B cell (primary cell): ENCODE measurements around the gene BCL11A. TPM values are rescaled to one million over a fixed set of nuclear protein-coding genes. Genes with fewer than 3 reads are reported as not detected.

ENCODE experiments used
- ATAC-seq: fragments of 200-7000 bp; cut with Tn5 transposase; one replicate; pipeline ENCODE4 v1.10.0; 2021; ENCODE audit warnings: low read depth, mild to moderate bottlenecking, moderate number of reproducible peaks, moderate library complexity
- CTCF ChIA-PET: fragments of 350-600 bp; sonication (Branson Sonifier 250); formaldehyde crosslinking; loops from one replicate; lab custom pipeline; 2021; ENCODE audit warnings: antibody characterized with exemption, inconsistent platforms; lab: Charles Lee
- POLR2A ChIA-PET: fragments of 350-600 bp; sonication (Branson Sonifier 250); formaldehyde crosslinking; loops from one replicate; lab custom pipeline; 2021; ENCODE audit warnings: antibody characterized with exemption; lab: Charles Lee
- DNase-seq: peaks from one replicate; pipeline ENCODE4 v3.0.0; 2013
- H2AFZ ChIP-seq: 2 replicates; pipeline ENCODE4 v1.6.1; 2012; ENCODE audit warnings: mild to moderate bottlenecking, low read depth, low read length; ENCODE audit not compliant: insufficient read depth, poor library complexity, severe bottlenecking
- H3K27ac ChIP-seq, 2 donors: 1 replicate in 1 of 2; 2 replicates in 1 of 2; pipeline ENCODE4 v1.5.1; 2012 to 2013; ENCODE audit warnings: low read length in 2 of 2, mild to moderate bottlenecking in 2 of 2, moderate library complexity in 1 of 2
- H3K27me3 ChIP-seq, 4 experiments: fragments of 200-600 bp in 1 of 4; sonication (generic) in 1 of 4; replicated peaks in 1 of 4; 1 replicate in 2 of 4; 2 replicates in 2 of 4; pipeline versions ENCODE4 v1.6.1 to v1.7.0; 2013 to 2016; ENCODE audit warnings: low read length in 3 of 4, mild to moderate bottlenecking in 2 of 4, mixed read lengths in 1 of 4, moderate library complexity in 1 of 4; ENCODE audit not compliant: insufficient read depth in 4 of 4, control insufficient read depth in 3 of 4; ENCODE audit errors: control extremely low read depth in 1 of 4
- H3K36me3 ChIP-seq, 2 experiments: replicated peaks in 1 of 2; 1 replicate in 1 of 2; 2 replicates in 1 of 2; pipeline versions ENCODE4 v1.6.1 to v1.7.1; 2013; ENCODE audit warnings: low read length in 1 of 2; ENCODE audit not compliant: insufficient read depth in 2 of 2, control insufficient read depth in 1 of 2; ENCODE audit errors: control extremely low read depth in 1 of 2, extremely low read depth in 1 of 2
- H3K4me1 ChIP-seq, 2 donors: fragments of 200-600 bp in 1 of 2; sonication (generic) in 1 of 2; 1 replicate in 1 of 2; 2 replicates in 1 of 2; pipeline versions ENCODE4 v1.5.1 to v1.6.1; 2013 to 2017; ENCODE audit warnings: low read length in 2 of 2; ENCODE audit not compliant: control insufficient read depth in 2 of 2, insufficient read depth in 2 of 2
- H3K4me2 ChIP-seq: replicated peaks from 2 replicates; pipeline ENCODE3; 2012; ENCODE audit warnings: mild to moderate bottlenecking, low read depth, low read length; ENCODE audit not compliant: poor library complexity, severe bottlenecking
- H3K4me3 ChIP-seq, 5 experiments: fragments of 200-600 bp in 1 of 5; sonication (generic) in 1 of 5; 1 replicate in 3 of 5; 2 replicates in 2 of 5; pipeline versions ENCODE4 v1.5.1 to v1.7.0; 2011 to 2016; ENCODE audit warnings: low read length in 4 of 5, mild to moderate bottlenecking in 4 of 5, low read depth in 2 of 5, control low read depth in 1 of 5, moderate library complexity in 1 of 5; ENCODE audit not compliant: insufficient read depth in 1 of 5; ENCODE audit errors: control extremely low read depth in 1 of 5, extremely low read depth in 1 of 5
- H3K79me2 ChIP-seq: fragments of 200-600 bp; sonication (generic); one replicate; pipeline ENCODE4 v1.6.0; 2016; ENCODE audit warnings: low read length; ENCODE audit not compliant: control insufficient read depth, insufficient read depth
- H3K9ac ChIP-seq: fragments of 200-600 bp; sonication (generic); 2 replicates; pipeline ENCODE4 v1.6.1; 2017; ENCODE audit warnings: mild to moderate bottlenecking, low read length, moderate library complexity
- H3K9me3 ChIP-seq, 3 donors: one replicate each; pipeline versions ENCODE4 v1.6.1 to v1.7.1; 2013; ENCODE audit warnings: low read length in 2 of 3; ENCODE audit not compliant: control insufficient read depth in 2 of 3, insufficient read depth in 1 of 3; ENCODE audit errors: control extremely low read depth in 1 of 3
- H4K20me1 ChIP-seq: 2 replicates; pipeline ENCODE4 v1.6.0; 2012; ENCODE audit warnings: mild to moderate bottlenecking, low read length; ENCODE audit not compliant: insufficient read depth, control insufficient read depth, poor library complexity, severe bottlenecking
- H3K27ac Mint-ChIP-seq: one replicate; pipeline ENCODE4 v1.8.0; 2021; ENCODE audit warnings: mixed read lengths
- H3K27me3 Mint-ChIP-seq: one replicate; pipeline ENCODE4 v1.8.0; 2021; ENCODE audit warnings: mixed read lengths
- H3K4me1 Mint-ChIP-seq: one replicate; pipeline ENCODE4 v1.8.0; 2021; ENCODE audit warnings: mixed read lengths
- H3K4me3 Mint-ChIP-seq: one replicate; pipeline ENCODE4 v1.8.0; 2021; ENCODE audit warnings: mixed read lengths
- H3K9me3 Mint-ChIP-seq: one replicate; pipeline ENCODE4 v1.8.0; 2022; ENCODE audit warnings: mixed read lengths; ENCODE audit not compliant: insufficient read depth
- EZH2 ChIP-seq: IDR thresholded peaks from 2 replicates; pipeline ENCODE4 v1.6.1; 2012; ENCODE audit warnings: borderline replicate concordance, low read depth, mild to moderate bottlenecking, moderate library complexity, low read length; ENCODE audit not compliant: insufficient read depth, poor library complexity, severe bottlenecking
- WGBS: methylation state at CpG from one replicate; pipeline ENCODE4 v1.1.5; 2013; ENCODE audit warnings: missing lambda C conversion rate; ENCODE audit not compliant: insufficient coverage; 5-methylcytosine and 5-hydroxymethylcytosine counted together
- intact Hi-C: fragments of 100-400 bp; cut with micrococcal nuclease; formaldehyde crosslinking; loops from one replicate; pipeline ENCODE4 v1.10.0; 2022
- polyA plus RNA-seq: library from polyadenylated mRNA; depleted of rRNA; stranded (reverse); fragments of >200 nt; gene quantifications from 2 replicates; pipeline ENCODE4 v1.2.3, GENCODE V29; 2012
- total RNA-seq, 2 donors: library from RNA; stranded (reverse); fragments of 120-200 nt in 1 of 2; gene quantifications; 1 replicate in 1 of 2; 2 replicates in 1 of 2; pipeline versions ENCODE4 v1.2.3 to v1.2.4, GENCODE V29; 2013 to 2022
- TF ChIP-seq, protein P1 (sequence below): fragments of 200-600 bp; IDR thresholded peaks from one replicate; pipeline ENCODE4 v1.8.0; 2022; ENCODE audit warnings: antibody characterized with exemption, mild to moderate bottlenecking

BCL11A gene
- total and polyA plus RNA-seq, 2 donors (not counting 1 experiment from before 2014, with no cell fraction given), result 81.8 to 383 TPM

GRCh38 chr2:60441800-60442199, 111.7 kb downstream of the BCL11A start:
- H3K9ac ChIP-seq, result no peak overlapping the region
- H3K4me1 ChIP-seq, result peaks cover 94 to 98% of the 10 kb centered on the region in 2 donors
- Mint-ChIP-seq H3K4me3 (no peak overlapping the region), H3K27ac (peak overlapping the region; percentile 84), H3K9me3 (no peaks in the 10 kb centered on the region), H3K4me1 (peaks cover 92% of the 10 kb centered on the region), H3K27me3 (no peaks in the 10 kb centered on the region)
- H3K4me2 ChIP-seq, result peak overlapping the region; percentile 6
- ChIA-PET POLR2A (interaction anchor here (3.1 kb wide), 1 partner anchor 109 kb away, joined by 24 read pairs; no protein-coding TSS in a partner anchor), CTCF (interaction anchor here (2.9 to 4.4 kb wide), 3 partner anchors 89 to 109 kb away, joined by 16 to 46 read pairs (median 42); no protein-coding TSS in a partner anchor)
- no peaks in the 10 kb centered on the region for H4K20me1 ChIP-seq
- H3K36me3 ChIP-seq, result no peaks in the 10 kb centered on the region
- no peak for DNase-seq
- ATAC-seq, result no peak
- no peaks in the 10 kb centered on the region for H3K27me3 ChIP-seq
- peaks cover 0 to 3% (median 0%) of the 10 kb centered on the region in 3 donors for H3K9me3 ChIP-seq
- H2AFZ ChIP-seq, result no peak overlapping the region
- WGBS, result no CpG with 5 or more reads among the region's 5 CpGs
- intact Hi-C loops, result no loop called here
- peaks cover 64% of the 10 kb centered on the region for H3K79me2 ChIP-seq
- no peak overlapping the region for H3K4me3 ChIP-seq
- no peak for TF ChIP-seq EZH2
- TF ChIP-seq, protein P1, sequence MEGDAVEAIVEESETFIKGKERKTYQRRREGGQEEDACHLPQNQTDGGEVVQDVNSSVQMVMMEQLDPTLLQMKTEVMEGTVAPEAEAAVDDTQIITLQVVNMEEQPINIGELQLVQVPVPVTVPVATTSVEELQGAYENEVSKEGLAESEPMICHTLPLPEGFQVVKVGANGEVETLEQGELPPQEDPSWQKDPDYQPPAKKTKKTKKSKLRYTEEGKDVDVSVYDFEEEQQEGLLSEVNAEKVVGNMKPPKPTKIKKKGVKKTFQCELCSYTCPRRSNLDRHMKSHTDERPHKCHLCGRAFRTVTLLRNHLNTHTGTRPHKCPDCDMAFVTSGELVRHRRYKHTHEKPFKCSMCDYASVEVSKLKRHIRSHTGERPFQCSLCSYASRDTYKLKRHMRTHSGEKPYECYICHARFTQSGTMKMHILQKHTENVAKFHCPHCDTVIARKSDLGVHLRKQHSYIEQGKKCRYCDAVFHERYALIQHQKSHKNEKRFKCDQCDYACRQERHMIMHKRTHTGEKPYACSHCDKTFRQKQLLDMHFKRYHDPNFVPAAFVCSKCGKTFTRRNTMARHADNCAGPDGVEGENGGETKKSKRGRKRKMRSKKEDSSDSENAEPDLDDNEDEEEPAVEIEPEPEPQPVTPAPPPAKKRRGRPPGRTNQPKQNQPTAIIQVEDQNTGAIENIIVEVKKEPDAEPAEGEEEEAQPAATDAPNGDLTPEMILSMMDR, result no peak
- H3K27ac ChIP-seq, result no peak overlapping the region

- no peak overlapping the region for H3K9ac ChIP-seq
- TF ChIP-seq, protein P1, result no peak
- TF ChIP-seq EZH2, result no peak
- peak overlapping the region; percentile 77 for H3K4me2 ChIP-seq
- 92% methylated on average over 6 of the region's 6 CpGs for WGBS
- H3K27me3 Mint-ChIP-seq, result no peaks in the 10 kb centered on the region
- intact Hi-C loops, result no loop called here
- peak overlapping the region; percentile 45 for H3K4me3 Mint-ChIP-seq
- no peak overlapping the region for H3K4me3 ChIP-seq
- POLR2A ChIA-PET, result interaction anchor here (3.1 kb wide), 1 partner anchor 110 kb away, joined by 24 read pairs; no protein-coding TSS in a partner anchor
- no peaks in the 10 kb centered on the region for H3K36me3 ChIP-seq
- CTCF ChIA-PET, result interaction anchor here (0.8 to 4.4 kb wide), 19 partner anchors 7 to 279 kb away, joined by 3 to 46 read pairs (median 7); no protein-coding TSS in a partner anchor
- peaks cover 89% of the 10 kb centered on the region in 2 donors for H3K4me1 ChIP-seq
- H3K27ac Mint-ChIP-seq, result peak overlapping the region; percentile 100
- no peaks in the 10 kb centered on the region for H3K9me3 Mint-ChIP-seq
- DNase-seq (no peak), ATAC-seq (no peak)
- H3K79me2 ChIP-seq, result peaks cover 62% of the 10 kb centered on the region
- peaks cover 0 to 3% (median 0%) of the 10 kb centered on the region in 3 donors for H3K9me3 ChIP-seq
- H3K27me3 ChIP-seq, result no peaks in the 10 kb centered on the region
- no peak overlapping the region for H2AFZ ChIP-seq
- H3K4me1 Mint-ChIP-seq, result peaks cover 85% of the 10 kb centered on the region
- peak overlapping the region; percentile 88 to 90 for H3K27ac ChIP-seq
- no peaks in the 10 kb centered on the region for H4K20me1 ChIP-seq
Observed at GRCh38 chr2:60440767-60441163, 112.7 kb downstream of the BCL11A start.
